Nephron (organoid): ENCODE data around the gene DHX35.

Experiments
- H3K27ac Mint-ChIP-seq, 3 experiments: 2 replicates each; pipeline ENCODE4 v1.8.0; 2020; ENCODE audit warnings: mixed read lengths in 3 of 3, mild to moderate bottlenecking in 2 of 3, moderate library complexity in 1 of 3
- H3K27me3 Mint-ChIP-seq: 2 replicates; pipeline ENCODE4 v1.8.0; 2021; ENCODE audit warnings: low read depth, mild to moderate bottlenecking, moderate library complexity, mixed read lengths
- H3K36me3 Mint-ChIP-seq: 2 replicates; pipeline ENCODE4 v1.8.0; 2020; ENCODE audit warnings: low read depth, mixed read lengths
- H3K4me1 Mint-ChIP-seq: 2 replicates; pipeline ENCODE4 v1.8.0; 2020; ENCODE audit warnings: mixed read lengths
- H3K4me3 Mint-ChIP-seq, 3 experiments: 2 replicates each; pipeline ENCODE4 v1.8.0; 2020; ENCODE audit warnings: mild to moderate bottlenecking in 3 of 3, mixed read lengths in 3 of 3, moderate library complexity in 2 of 3
- H3K9me3 Mint-ChIP-seq: 2 replicates; pipeline ENCODE4 v1.8.0; 2020; ENCODE audit warnings: mixed read lengths
- CTCF ChIP-seq, 3 experiments: fragments of 200-600 bp; sonication (generic); IDR thresholded peaks; one replicate each; pipeline ENCODE4 v1.5.0; 2021; ENCODE audit warnings: antibody characterized with exemption in 3 of 3; ENCODE audit not compliant: unreplicated experiment in 3 of 3

Gene DHX35

GRCh38 chr20:38997622-38998021 is 35.5 kb downstream of the DHX35 start:
- H3K9me3 Mint-ChIP-seq = no peaks in the 10 kb centered on the region

GRCh38 chr20:38999217-38999616 is 37.1 kb downstream of the DHX35 start:
- Mint-ChIP-seq H3K36me3 (peaks cover 73% of the 10 kb centered on the region), H3K9me3 (no peaks in the 10 kb centered on the region), H3K4me3 (no peak overlapping the region), H3K4me1 (no peaks in the 10 kb centered on the region), H3K27ac (no peak overlapping the region), H3K27me3 (no peaks in the 10 kb centered on the region)
- TF ChIP-seq CTCF (IDR thresholded peaks at IDR 0.05; ENCODE audit: unreplicated experiment in 3 of 3) = no peak

More at GRCh38 chr20:38997622-38998021, 35.5 kb downstream of the DHX35 start:
- peaks cover 61% of the 10 kb centered on the region for H3K36me3 Mint-ChIP-seq
- TF ChIP-seq CTCF (IDR thresholded peaks at IDR 0.05; ENCODE audit: unreplicated experiment in 3 of 3) = no peak
- no peak overlapping the region for H3K4me3 Mint-ChIP-seq
- H3K27ac Mint-ChIP-seq = peak overlapping the region in 1 of 3 experiments; percentile 16
- no peaks in the 10 kb centered on the region for H3K27me3 Mint-ChIP-seq
- no peaks in the 10 kb centered on the region for H3K4me1 Mint-ChIP-seq

GRCh38 chr20:38999965-39000910 is 38.1 kb downstream of the DHX35 start:
- H3K4me3 Mint-ChIP-seq = no peak overlapping the region
- no peaks in the 10 kb centered on the region for H3K4me1 Mint-ChIP-seq
- no peaks in the 10 kb centered on the region for H3K27me3 Mint-ChIP-seq
- no peaks in the 10 kb centered on the region for H3K9me3 Mint-ChIP-seq
- no peak overlapping the region for H3K27ac Mint-ChIP-seq
- H3K36me3 Mint-ChIP-seq = peaks cover 70% of the 10 kb centered on the region
- TF ChIP-seq CTCF (IDR thresholded peaks at IDR 0.05; ENCODE audit: unreplicated experiment in 3 of 3) = no peak

- Mint-ChIP-seq H3K36me3 (peaks cover 72% of the 10 kb centered on the region), H3K9me3 (no peaks in the 10 kb centered on the region)
Measured at GRCh38 chr20:39004508-39004907, 42.4 kb downstream of the DHX35 start.

GRCh38 chr20:39009348-39009747 is 47.2 kb downstream of the DHX35 start:
- Mint-ChIP-seq H3K27me3 (no peaks in the 10 kb centered on the region), H3K27ac (no peak overlapping the region), H3K9me3 (no peaks in the 10 kb centered on the region), H3K4me3 (no peak overlapping the region), H3K4me1 (no peaks in the 10 kb centered on the region), H3K36me3 (peaks cover 69% of the 10 kb centered on the region)
- TF ChIP-seq CTCF (IDR thresholded peaks at IDR 0.05; ENCODE audit: unreplicated experiment in 3 of 3) = no peak

More at GRCh38 chr20:39004508-39004907, 42.4 kb downstream of the DHX35 start:
- H3K4me1 Mint-ChIP-seq = no peaks in the 10 kb centered on the region
- no peaks in the 10 kb centered on the region for H3K27me3 Mint-ChIP-seq
- no peak overlapping the region for H3K27ac Mint-ChIP-seq
- H3K4me3 Mint-ChIP-seq = no peak overlapping the region
- no peak for TF ChIP-seq CTCF (IDR thresholded peaks at IDR 0.05; ENCODE audit: unreplicated experiment in 3 of 3)
